ENCODE data around the gene NPHP4.

Gene NPHP4

GRCh38 chr1:5818755-5819154 lies 173.5 kb downstream of the NPHP4 start:
- H3K4me2 ChIP-seq (ENCODE audit: low read length) = no peak overlapping the region
- H4K20me1 ChIP-seq (ENCODE audit: insufficient read depth, low read length) = no peaks in the 10 kb centered on the region
- H3K36me3 ChIP-seq (ENCODE audit: insufficient read depth, low read length) = no peaks in the 10 kb centered on the region
- H3K27ac ChIP-seq (ENCODE audit: low read depth, low read length, poor library complexity, severe bottlenecking) = no peak overlapping the region
- no peaks in the 10 kb centered on the region for H3K79me2 ChIP-seq (ENCODE audit: insufficient read depth, low read length)
- no peaks in the 10 kb centered on the region for H3F3A ChIP-seq (ENCODE audit: insufficient read depth, low read length)
- no peak overlapping the region for H2AFZ ChIP-seq (ENCODE audit: low read length)
- TF ChIP-seq CTCF (IDR thresholded peaks at IDR 0.05; ENCODE audit: low read length) = no peak
- TF ChIP-seq EZH2 (IDR thresholded peaks at IDR 0.05; ENCODE audit: borderline replicate concordance, low read length) = no peak
- H3K9me2 ChIP-seq (ENCODE audit: low read depth, low read length) = no peaks in the 10 kb centered on the region
- no peaks in the 10 kb centered on the region for H3K27me3 ChIP-seq (ENCODE audit: insufficient read depth, low read length)
- H3K4me1 ChIP-seq (ENCODE audit: insufficient read depth, low read length, severe bottlenecking) = no peaks in the 10 kb centered on the region
- no peak overlapping the region for H3K9ac ChIP-seq (ENCODE audit: low read length)
- no peaks in the 10 kb centered on the region for H3K9me3 ChIP-seq (ENCODE audit: low read length)
- H3K4me3 ChIP-seq (ENCODE audit: low read depth, low read length, poor library complexity, severe bottlenecking) = no peak overlapping the region

- no peaks in the 10 kb centered on the region for H3K9me3 ChIP-seq (ENCODE audit: low read length)
- H3K9ac ChIP-seq (ENCODE audit: low read length) = no peak overlapping the region
- no peak overlapping the region for H2AFZ ChIP-seq (ENCODE audit: low read length)
- H3K27me3 ChIP-seq (ENCODE audit: insufficient read depth, low read length) = no peaks in the 10 kb centered on the region
- H3K4me3 ChIP-seq (ENCODE audit: low read depth, low read length, poor library complexity, severe bottlenecking) = no peak overlapping the region
- no peaks in the 10 kb centered on the region for H3F3A ChIP-seq (ENCODE audit: insufficient read depth, low read length)
- no peaks in the 10 kb centered on the region for H3K4me1 ChIP-seq (ENCODE audit: insufficient read depth, low read length, severe bottlenecking)
- no peaks in the 10 kb centered on the region for H3K9me2 ChIP-seq (ENCODE audit: low read depth, low read length)
- H3K4me2 ChIP-seq (ENCODE audit: low read length) = no peak overlapping the region
- no peaks in the 10 kb centered on the region for H4K20me1 ChIP-seq (ENCODE audit: insufficient read depth, low read length)
- no peaks in the 10 kb centered on the region for H3K36me3 ChIP-seq (ENCODE audit: insufficient read depth, low read length)
- no peaks in the 10 kb centered on the region for H3K79me2 ChIP-seq (ENCODE audit: insufficient read depth, low read length)
- TF ChIP-seq EZH2 (IDR thresholded peaks at IDR 0.05; ENCODE audit: borderline replicate concordance, low read length) (no peak), CTCF (IDR thresholded peaks at IDR 0.05; ENCODE audit: low read length) (no peak)
- no peak overlapping the region for H3K27ac ChIP-seq (ENCODE audit: low read depth, low read length, poor library complexity, severe bottlenecking)
Observed at GRCh38 chr1:5815716-5816115, 176.5 kb downstream of the NPHP4 start.

GRCh38 chr1:5815211-5815610 lies 177.0 kb downstream of the NPHP4 start:
- H3K9me3 ChIP-seq (ENCODE audit: low read length) = no peaks in the 10 kb centered on the region
- H3K9ac ChIP-seq (ENCODE audit: low read length) = no peak overlapping the region
- H3F3A ChIP-seq (ENCODE audit: insufficient read depth, low read length) = no peaks in the 10 kb centered on the region
- no peak overlapping the region for H3K4me3 ChIP-seq (ENCODE audit: low read depth, low read length, poor library complexity, severe bottlenecking)
- H3K27ac ChIP-seq (ENCODE audit: low read depth, low read length, poor library complexity, severe bottlenecking) = no peak overlapping the region
- no peaks in the 10 kb centered on the region for H3K4me1 ChIP-seq (ENCODE audit: insufficient read depth, low read length, severe bottlenecking)
- no peaks in the 10 kb centered on the region for H3K27me3 ChIP-seq (ENCODE audit: insufficient read depth, low read length)
- no peaks in the 10 kb centered on the region for H3K79me2 ChIP-seq (ENCODE audit: insufficient read depth, low read length)
- H3K4me2 ChIP-seq (ENCODE audit: low read length) = no peak overlapping the region
- TF ChIP-seq EZH2 (IDR thresholded peaks at IDR 0.05; ENCODE audit: borderline replicate concordance, low read length) = no peak
- no peak for TF ChIP-seq CTCF (IDR thresholded peaks at IDR 0.05; ENCODE audit: low read length)
- no peak overlapping the region for H2AFZ ChIP-seq (ENCODE audit: low read length)
- no peaks in the 10 kb centered on the region for H3K36me3 ChIP-seq (ENCODE audit: insufficient read depth, low read length)
- no peaks in the 10 kb centered on the region for H4K20me1 ChIP-seq (ENCODE audit: insufficient read depth, low read length)
- no peaks in the 10 kb centered on the region for H3K9me2 ChIP-seq (ENCODE audit: low read depth, low read length)

Data from OCI-LY1 (cell line).